ENCODE data around the gene CYB5A.

CYB5A gene

GRCh38 chr18:74276609-74277008 is 15.2 kb downstream of the CYB5A start:
- no peak for DNase-seq (ENCODE audit: low spot score)

- DNase-seq (ENCODE audit: low spot score): no peak
Observed at GRCh38 chr18:74275736-74276135, 16.0 kb downstream of the CYB5A start.

- DNase-seq (ENCODE audit: low spot score): no peak
Observed at GRCh38 chr18:74274700-74275099, 17.1 kb downstream of the CYB5A start.

DNA sequence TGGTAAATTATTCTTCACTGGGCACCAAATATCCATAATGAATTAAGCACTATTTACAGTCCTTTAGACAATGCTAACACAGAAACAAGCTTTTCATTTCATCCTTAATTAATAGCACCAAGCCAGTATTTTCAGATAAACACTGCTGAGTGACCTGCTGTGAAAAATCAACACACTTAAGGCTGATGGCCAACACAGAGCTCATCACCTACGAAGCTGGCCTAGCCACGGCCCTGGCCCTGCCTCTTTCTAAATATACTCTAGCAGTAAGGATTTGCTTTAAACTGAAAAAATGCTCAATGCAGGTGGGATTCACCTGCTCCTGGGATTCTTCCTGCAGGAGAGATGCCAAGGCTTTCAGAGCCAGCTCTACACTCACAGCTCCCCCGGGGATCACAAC is 18.4 kb downstream of the CYB5A start:
- DNase-seq (ENCODE audit: low spot score): no peak

DNA sequence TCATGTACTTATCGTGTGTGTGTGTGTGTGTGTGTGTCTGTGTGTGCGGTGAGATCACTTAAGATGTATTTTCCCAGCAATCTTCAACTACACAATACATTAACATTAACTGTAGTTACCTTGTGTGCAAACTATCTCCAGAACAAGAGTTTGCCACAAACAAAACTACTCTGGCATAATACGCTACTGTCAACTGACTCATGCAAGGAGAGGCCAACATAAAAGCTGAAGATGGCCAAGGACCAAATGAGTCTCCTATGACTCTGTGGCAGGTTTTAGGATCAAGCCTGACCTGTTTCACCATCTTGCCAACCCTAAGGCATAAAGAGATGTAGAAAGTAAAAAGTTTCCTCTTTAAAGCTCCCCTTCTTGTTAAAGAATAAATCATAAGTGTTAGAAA is 20.1 kb downstream of the CYB5A start:
- DNase-seq (ENCODE audit: low spot score): no peak

DNA sequence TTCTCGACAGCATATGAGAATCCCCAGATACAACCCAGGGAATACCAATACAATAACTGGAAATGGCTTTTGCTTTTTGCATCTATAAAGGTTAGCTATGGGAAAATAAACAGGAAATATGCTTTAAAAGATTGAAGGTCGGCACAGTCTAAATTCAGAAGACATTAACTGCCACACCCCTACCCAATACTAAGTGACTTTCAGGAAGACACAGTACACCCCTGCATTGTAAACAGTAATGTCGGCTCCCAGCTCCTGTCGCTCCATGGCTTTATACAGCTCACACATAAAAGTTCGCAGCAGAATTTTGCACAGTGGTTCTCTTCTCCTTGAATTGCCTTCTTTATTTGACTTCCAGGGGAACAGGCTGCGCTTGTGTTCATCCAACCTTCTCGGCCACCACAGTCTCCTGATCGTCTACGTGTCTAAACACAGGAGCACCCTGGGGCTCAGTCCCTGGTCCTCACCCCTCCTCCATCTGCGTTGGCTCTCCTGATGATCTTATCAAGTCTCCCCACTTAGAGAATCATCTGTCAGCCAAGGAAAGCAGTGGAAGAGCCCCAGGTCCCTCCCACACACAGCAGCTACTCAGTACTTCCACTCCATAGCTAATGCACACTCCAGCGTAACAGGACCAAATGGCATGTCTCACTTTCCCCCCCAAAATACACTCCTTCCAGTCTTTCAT is 22.7 kb downstream of the CYB5A start:
- DNase-seq (ENCODE audit: low spot score): no peak

DNA sequence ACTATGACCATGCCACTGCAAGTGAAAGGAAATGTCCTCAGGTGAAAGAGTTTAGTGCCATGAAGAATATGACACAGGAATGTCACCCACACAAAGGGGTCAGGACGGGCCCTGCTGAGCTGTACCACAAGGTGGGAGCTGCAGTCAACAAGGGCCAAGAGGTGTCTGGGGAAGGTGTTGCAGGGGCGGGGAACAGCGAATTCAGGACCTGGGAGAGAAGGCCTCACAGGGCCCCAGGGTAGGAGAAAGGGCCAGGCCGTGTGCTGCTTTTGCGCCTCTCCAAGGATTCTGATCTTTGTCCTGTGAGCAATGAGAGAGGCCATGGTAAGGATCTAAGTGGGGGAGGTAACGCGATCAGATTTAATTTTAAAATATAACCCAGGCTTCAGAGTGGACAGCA is 23.6 kb downstream of the CYB5A start:
- no peak for DNase-seq (ENCODE audit: low spot score)

- DNase-seq (ENCODE audit: low spot score): no peak
Observed at GRCh38 chr18:74266161-74266560, 25.6 kb downstream of the CYB5A start.

DNA sequence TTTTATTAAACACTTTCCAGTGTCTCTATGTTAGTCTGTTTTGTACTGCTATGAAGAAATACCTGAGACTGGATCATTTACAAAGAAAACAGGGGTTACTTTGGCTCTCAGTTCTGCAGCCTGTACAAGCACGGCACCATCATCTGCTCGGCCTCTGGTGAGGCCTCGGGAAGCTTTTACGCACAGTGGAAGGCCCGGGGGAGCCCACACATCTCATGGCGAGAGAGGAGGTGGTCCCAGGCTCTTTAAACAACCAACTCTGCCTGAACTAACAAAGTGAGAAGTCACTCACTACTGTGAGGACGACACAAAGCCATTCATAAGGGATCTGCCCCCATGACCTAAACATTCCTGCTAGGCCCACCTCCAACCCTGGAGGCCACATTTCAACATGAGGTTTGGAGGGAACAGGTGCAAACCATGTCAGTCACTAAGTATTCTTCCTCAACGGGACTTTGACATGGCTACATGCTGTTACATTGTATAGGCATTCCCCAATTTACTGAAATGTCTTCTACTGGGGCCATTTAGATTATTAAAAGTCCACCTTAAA is 26.1 kb downstream of the CYB5A start:
- DNase-seq (ENCODE audit: low spot score): no peak

DNA sequence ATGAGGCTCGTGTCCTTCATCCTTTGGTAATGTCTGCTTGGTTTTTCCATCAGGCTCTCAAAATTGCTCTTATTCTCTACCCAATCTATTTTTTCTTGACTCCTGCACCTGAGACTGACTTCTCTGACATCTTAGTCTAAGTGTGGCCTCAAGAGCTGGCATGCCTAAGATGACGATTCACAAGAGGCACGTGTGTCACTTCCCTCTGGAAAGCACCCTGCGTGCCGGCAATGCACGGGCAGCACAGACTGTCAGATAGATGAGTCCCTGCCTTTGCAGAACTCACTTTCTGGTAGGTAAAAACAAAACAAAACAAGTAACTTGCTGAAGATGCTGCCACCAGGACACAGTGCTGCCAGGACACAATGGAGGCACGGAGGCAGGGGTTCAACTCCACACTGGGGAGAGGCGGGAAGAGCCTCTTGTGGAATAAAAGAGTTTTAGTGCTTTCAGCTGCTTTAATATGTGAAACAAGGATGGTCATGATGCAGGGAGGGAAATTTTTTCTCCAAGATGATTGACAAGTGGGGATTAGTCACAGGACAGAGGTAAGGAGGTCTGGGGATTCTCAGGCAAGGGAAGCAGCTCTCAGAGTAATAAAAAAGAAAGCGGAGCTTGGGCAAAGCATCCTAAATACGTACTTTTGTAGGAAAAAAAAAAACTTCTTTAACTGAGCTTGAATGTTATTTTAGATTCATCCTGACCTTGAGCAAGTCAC is 27.3 kb downstream of the CYB5A start:
- DNase-seq (ENCODE audit: low spot score): no peak

- DNase-seq (ENCODE audit: low spot score): no peak
Observed at GRCh38 chr18:74261053-74261713, 30.6 kb downstream of the CYB5A start.

DNA sequence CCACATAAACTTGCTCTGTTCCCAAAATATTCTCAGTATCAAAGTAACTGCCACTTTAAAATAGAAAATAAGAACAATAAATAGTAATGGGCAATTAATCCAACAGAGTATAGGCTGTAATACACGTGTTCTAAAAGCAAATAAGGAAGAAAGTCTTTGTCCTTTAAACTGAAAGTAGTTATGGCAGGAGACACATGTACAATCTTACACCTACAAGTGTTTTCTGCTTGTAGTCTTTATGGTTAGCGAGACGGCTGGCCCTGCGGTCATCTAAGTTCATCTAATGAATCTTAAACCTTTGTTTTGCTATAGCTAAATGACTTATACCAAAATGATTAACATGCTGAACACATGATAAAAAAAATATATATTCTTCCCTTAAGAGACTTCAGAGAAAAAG is 32.4 kb downstream of the CYB5A start:
- DNase-seq (ENCODE audit: low spot score): no peak

DNA sequence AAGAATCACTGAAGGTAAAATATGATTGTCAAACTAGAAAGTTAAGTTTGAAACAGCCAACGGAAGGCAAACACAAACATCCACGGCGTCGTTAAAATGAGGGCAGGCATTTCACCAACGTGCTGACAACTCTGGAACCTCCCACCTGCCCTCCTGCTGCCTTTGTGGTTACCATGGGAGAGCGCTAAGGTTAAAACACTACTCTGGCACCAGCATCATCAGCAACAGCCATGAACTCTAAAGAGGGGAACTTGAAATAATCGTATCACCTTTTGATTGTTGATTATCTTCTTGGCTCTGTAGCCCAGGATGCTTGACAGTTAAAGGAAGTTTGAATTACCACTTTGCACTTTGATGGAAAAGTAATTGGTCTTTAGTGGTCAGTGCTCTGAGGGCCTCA is 34.7 kb downstream of the CYB5A start:
- DNase-seq (ENCODE audit: low spot score): no peak

- DNase-seq (ENCODE audit: low spot score): no peak
Observed at GRCh38 chr18:74256190-74256589, 35.6 kb downstream of the CYB5A start.

DNA sequence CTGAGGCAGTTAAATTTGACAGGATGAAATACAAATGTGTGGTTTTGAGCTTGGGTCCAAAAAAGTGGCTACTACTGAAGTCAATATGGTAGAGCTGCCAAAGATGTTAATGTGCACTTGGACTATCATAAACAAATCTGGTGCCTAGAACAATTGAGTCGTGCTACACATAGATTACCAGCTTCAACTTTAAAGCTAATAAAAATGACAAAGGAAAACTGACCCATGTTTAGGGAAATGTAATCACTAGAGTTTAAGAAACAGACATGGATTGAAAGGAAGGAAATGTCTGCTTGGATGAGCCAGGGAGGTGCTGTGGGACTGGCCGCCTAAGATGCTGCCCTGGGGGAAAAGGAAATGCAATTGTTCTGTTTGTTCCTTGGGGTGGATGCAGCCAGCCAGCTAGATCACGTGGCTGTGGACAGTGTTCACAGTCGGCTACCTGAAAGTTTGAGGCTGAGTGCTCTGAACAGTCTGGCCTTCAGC is 36.6 kb downstream of the CYB5A start:
- no peak for DNase-seq (ENCODE audit: low spot score)

GRCh38 chr18:74252039-74252395 is 39.7 kb downstream of the CYB5A start:
- DNase-seq (ENCODE audit: low spot score): no peak

DNA sequence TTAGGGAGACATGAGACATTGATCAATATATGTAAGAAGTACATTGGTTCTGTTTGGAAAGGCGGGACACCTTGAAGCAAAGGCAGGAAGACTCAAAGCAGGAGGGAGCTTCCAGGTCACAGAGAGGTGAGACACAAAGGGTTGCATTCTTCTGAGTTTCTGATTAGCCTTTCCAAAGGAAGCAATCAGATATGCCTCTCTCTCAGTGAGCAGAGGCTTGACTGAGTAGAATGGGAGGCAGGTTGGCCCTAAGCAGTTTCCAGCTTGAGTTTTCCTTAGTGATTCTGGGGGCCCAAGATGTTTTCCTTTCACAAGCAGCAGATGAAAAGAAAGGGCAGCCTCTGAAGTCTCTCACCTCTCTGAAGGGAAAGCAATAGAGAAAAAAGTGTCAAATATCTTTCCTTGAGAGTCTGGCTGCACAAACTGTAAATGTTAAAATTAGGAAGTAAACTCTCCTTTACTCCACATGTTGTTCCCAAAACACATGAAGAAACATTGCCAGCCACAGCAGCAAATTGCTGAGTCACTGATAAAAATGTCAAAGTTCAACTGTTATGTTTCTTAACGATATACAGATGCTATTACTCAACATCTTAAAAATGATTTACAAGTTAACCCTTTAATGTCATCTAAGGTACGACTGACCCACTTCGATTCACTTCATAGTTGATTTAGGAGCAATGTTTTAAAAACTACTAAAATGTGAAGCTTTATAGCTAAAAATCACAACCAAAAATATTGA is 40.3 kb downstream of the CYB5A start:
- DNase-seq (ENCODE audit: low spot score): no peak

DNA sequence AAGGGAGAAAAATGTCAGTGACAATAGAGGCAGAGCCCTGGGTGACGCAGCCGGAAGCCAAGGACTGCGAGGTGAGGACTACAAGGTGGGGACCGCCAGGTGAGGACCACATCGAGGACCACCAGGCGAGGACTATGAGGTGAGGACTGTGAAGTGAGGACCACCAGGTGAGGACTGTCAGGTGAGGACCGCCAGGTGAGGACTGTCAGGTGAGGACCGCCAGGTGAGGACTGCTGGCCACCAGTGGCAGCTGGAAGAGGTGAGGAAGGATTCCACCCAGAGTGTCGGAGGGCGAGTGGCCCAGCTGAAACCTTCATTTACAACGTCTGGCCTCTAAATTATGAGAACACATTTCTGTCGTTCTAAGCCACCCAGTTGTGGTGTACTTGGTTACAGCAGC is 41.6 kb downstream of the CYB5A start:
- DNase-seq (ENCODE audit: low spot score): no peak

DNA sequence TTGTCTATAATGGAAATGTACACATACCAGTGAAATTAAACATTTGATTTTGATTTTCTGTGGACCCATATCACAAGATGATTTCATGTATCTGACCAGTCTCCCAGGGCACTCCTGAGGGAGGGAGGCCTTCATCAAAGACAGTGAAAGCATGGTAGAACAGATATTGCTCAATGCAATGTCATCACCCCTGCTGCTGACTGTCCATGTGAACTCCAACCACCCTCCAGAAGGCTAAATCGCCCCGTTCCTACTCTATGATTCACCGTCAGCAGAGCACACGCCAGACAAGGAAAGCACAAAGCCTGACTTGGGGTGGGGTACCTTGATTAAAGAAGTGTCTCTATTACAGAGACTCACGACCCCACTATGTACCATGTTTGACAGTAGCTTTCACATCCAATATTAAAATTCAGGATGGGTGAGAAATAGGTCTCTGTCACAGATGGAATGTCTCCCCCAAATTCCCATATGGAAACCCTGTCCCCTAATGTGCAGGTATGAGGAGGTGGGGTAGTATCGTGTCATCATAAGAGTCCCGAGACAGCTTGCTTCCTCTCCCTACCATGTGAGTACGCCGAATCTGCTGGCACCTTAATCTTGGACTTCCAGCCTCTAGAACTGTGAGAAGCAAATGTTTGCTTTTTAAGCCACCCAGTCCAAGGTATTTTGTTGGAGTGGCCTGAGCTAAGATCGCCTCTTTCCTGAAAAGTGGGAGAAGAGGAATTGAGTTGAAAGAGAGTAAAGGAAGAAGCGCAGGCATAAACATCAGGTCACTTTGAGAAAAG is 42.4 kb downstream of the CYB5A start:
- no peak for DNase-seq (ENCODE audit: low spot score)

GRCh38 chr18:74248595-74248994 is 43.2 kb downstream of the CYB5A start:
- DNase-seq (ENCODE audit: low spot score): no peak

GRCh38 chr18:74248189-74248588 is 43.6 kb downstream of the CYB5A start:
- no peak for DNase-seq (ENCODE audit: low spot score)

DNA sequence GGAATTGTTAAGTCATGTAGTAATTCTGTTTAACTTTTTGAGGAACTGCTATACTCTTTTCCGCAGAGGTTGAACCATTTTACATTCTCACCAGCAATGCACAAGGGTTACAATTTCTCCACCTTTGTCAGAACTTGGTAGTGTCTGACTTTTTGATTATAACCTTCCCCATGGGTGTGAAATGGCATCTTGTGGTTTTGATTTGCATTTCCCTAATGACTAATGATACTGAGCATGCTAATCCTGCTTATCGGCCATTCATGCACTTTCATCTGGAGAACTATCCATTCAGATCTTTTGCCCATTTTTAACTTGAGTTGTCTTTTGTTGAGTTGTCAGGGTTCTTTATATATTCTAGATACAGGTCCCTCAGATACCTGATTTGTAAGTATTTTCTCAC is 47.2 kb downstream of the CYB5A start:
- no peak for DNase-seq (ENCODE audit: low spot score)

Data from RKO (cell line).